Duodenal mucosa (tissue), 2 donors: ENCODE data around the gene MYPN.

Experiments
- H3K27ac ChIP-seq: one replicate; pipeline ENCODE4 v1.7.0; 2013; ENCODE audit warnings: low read depth, low read length
- H3K27me3 ChIP-seq, 2 donors: one replicate each; pipeline ENCODE4 v1.7.0; 2013; ENCODE audit warnings: low read length in 2 of 2, control low read depth in 1 of 2; ENCODE audit not compliant: insufficient read depth in 2 of 2, control insufficient read depth in 1 of 2
- H3K36me3 ChIP-seq, 2 donors: one replicate each; pipeline ENCODE4 v1.7.0; 2013; ENCODE audit warnings: low read length in 2 of 2, control low read depth in 1 of 2; ENCODE audit not compliant: insufficient read depth in 2 of 2, control insufficient read depth in 1 of 2
- H3K4me1 ChIP-seq, 2 donors: one replicate each; pipeline ENCODE4 v1.7.0; 2013; ENCODE audit warnings: low read length in 2 of 2, control low read depth in 1 of 2; ENCODE audit not compliant: insufficient read depth in 2 of 2, control insufficient read depth in 1 of 2
- H3K4me3 ChIP-seq, 2 donors: one replicate each; pipeline ENCODE4 v1.7.0; 2013; ENCODE audit warnings: low read length in 2 of 2, low read depth in 1 of 2
- H3K9ac ChIP-seq, 2 donors: one replicate each; pipeline ENCODE4 v1.7.0; 2013; ENCODE audit warnings: low read length in 2 of 2, low read depth in 1 of 2
- H3K9me3 ChIP-seq, 2 donors: one replicate each; pipeline ENCODE4 v1.7.0; 2013; ENCODE audit warnings: low read length in 2 of 2, control low read depth in 1 of 2; ENCODE audit not compliant: control insufficient read depth in 1 of 2

Gene MYPN

GRCh38 chr10:68251625-68252495, 142.6 kb downstream of the MYPN start:
- Histone ChIP-seq H3K27ac (no peak overlapping the region), H3K27me3 (no peaks in the 10 kb centered on the region), H3K9ac (no peak overlapping the region), H3K36me3 (no peaks in the 10 kb centered on the region), H3K4me1 (no peaks in the 10 kb centered on the region), H3K4me3 (no peak overlapping the region), H3K9me3 (no peaks in the 10 kb centered on the region)

- Histone ChIP-seq H3K9ac (no peak overlapping the region), H3K27ac (no peak overlapping the region), H3K36me3 (no peaks in the 10 kb centered on the region), H3K9me3 (no peaks in the 10 kb centered on the region), H3K4me1 (no peaks in the 10 kb centered on the region), H3K4me3 (no peak overlapping the region), H3K27me3 (no peaks in the 10 kb centered on the region)
Measured at GRCh38 chr10:68253346-68253745, 144.1 kb downstream of the MYPN start.

GRCh38 chr10:68261132-68261856, 152.0 kb downstream of the MYPN start:
- no peaks in the 10 kb centered on the region for H3K4me1 ChIP-seq
- no peak overlapping the region for H3K9ac ChIP-seq
- peaks cover 0 to 12% of the 10 kb centered on the region in 2 donors for H3K36me3 ChIP-seq
- H3K9me3 ChIP-seq: peaks cover 0 to 5% of the 10 kb centered on the region in 2 donors
- H3K27me3 ChIP-seq: no peaks in the 10 kb centered on the region
- H3K4me3 ChIP-seq: no peak overlapping the region
- no peak overlapping the region for H3K27ac ChIP-seq
